NB4 (cell line): ENCODE results near the gene CYP26A1.
A peak's percentile ranks its signal among the peaks of the same experiment; 100 is the strongest.

Experiments used
- DNase-seq: peaks from one replicate; pipeline ENCODE4 v3.0.0; 2010; ENCODE audit warnings: low read depth
- H3K4me3 ChIP-seq: one replicate; pipeline ENCODE4 v1.5.1; 2011; ENCODE audit warnings: mild to moderate bottlenecking, low read depth, low read length, moderate library complexity
- MYC ChIP-seq: IDR thresholded peaks from 2 replicates; pipeline ENCODE4 v1.6.1; 2011; ENCODE audit warnings: low read depth, low read length
- POLR2A ChIP-seq: IDR thresholded peaks from 2 replicates; pipeline ENCODE4 v1.6.1; 2011; ENCODE audit warnings: mild to moderate bottlenecking; ENCODE audit not compliant: insufficient read length; ENCODE audit errors: extremely low read depth
- TF ChIP-seq, protein P1 (sequence below): IDR thresholded peaks from 2 replicates; pipeline ENCODE4 v1.6.1; 2011; ENCODE audit warnings: low read depth, low read length
- TF ChIP-seq, protein P2 (sequence below): IDR thresholded peaks from one replicate; pipeline ENCODE4 v1.5.1; 2012; ENCODE audit warnings: low read depth, low read length

Gene CYP26A1

DNA sequence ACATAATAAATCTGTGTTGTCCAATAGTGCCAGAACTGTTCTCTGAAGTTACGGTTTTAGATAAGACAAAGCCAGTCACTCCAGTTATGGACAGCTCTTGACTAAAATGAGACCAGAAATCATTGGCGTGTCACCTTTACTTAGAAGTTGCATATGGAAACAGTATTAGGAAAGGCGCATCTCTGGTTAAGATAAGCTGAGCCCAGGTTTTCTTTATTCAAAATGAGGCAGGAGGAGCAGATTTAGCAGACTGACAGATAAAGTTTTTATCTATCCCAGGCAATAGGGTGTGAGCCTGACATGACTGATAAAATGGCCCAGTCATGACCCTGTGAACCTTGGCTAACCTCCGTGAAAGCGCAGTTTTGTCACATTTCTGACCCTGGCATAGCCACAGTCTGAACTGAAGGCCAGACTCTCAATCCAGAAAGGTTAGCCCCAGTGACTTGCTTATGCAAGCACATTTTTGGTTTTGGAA, 4.2 kb downstream of the CYP26A1 start:
- DNase-seq = no peak
- TF ChIP-seq, protein P1, sequence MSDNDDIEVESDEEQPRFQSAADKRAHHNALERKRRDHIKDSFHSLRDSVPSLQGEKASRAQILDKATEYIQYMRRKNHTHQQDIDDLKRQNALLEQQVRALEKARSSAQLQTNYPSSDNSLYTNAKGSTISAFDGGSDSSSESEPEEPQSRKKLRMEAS = no peak
- TF ChIP-seq, protein P2, sequence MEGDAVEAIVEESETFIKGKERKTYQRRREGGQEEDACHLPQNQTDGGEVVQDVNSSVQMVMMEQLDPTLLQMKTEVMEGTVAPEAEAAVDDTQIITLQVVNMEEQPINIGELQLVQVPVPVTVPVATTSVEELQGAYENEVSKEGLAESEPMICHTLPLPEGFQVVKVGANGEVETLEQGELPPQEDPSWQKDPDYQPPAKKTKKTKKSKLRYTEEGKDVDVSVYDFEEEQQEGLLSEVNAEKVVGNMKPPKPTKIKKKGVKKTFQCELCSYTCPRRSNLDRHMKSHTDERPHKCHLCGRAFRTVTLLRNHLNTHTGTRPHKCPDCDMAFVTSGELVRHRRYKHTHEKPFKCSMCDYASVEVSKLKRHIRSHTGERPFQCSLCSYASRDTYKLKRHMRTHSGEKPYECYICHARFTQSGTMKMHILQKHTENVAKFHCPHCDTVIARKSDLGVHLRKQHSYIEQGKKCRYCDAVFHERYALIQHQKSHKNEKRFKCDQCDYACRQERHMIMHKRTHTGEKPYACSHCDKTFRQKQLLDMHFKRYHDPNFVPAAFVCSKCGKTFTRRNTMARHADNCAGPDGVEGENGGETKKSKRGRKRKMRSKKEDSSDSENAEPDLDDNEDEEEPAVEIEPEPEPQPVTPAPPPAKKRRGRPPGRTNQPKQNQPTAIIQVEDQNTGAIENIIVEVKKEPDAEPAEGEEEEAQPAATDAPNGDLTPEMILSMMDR = no peak
- TF ChIP-seq POLR2A = no peak
- TF ChIP-seq MYC = no peak
- H3K4me3 ChIP-seq = no peak overlapping the region

- H3K4me3 ChIP-seq = no peak overlapping the region
- TF ChIP-seq, protein P2 = no peak
- TF ChIP-seq, protein P1 = no peak
- DNase-seq = no peak
These were observed 6.1 kb downstream of the CYP26A1 start for GRCh38 chr10:93079663-93080349.

GRCh38 chr10:93080350-93081046, 6.8 kb downstream of the CYP26A1 start:
- peak; percentile 60 for DNase-seq
- no peak overlapping the region for H3K4me3 ChIP-seq
- TF ChIP-seq, protein P2 = peak; percentile 90
- TF ChIP-seq POLR2A (no peak), MYC (no peak)
- TF ChIP-seq, protein P1 = 0 out of 2 replicates have a peak, but pooled peaks have one; percentile 6

DNA sequence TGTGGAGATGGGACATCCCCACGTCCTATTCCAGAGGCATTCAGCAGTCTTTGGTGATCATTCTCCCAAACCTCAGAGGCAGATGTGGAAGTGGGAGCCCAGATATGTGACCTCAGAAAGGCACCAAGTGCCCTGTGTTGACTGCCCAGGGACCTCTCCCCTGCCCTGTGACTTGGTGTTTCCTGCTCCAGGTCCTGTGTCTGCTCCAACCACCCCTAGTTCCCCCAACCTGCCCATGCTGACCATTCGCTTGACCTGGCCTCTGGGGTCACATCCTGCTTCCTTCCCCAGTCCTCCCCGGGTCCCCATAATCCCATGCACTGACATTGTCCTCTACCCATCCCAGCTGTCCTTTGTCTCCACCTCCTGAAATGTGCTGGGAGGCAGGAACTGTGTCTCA, 7.6 kb downstream of the CYP26A1 start:
- TF ChIP-seq POLR2A = no peak
- TF ChIP-seq, protein P1 = no peak
- TF ChIP-seq, protein P2 = no peak
- no peak for TF ChIP-seq MYC
- no peak for DNase-seq
- H3K4me3 ChIP-seq = no peak overlapping the region

DNA sequence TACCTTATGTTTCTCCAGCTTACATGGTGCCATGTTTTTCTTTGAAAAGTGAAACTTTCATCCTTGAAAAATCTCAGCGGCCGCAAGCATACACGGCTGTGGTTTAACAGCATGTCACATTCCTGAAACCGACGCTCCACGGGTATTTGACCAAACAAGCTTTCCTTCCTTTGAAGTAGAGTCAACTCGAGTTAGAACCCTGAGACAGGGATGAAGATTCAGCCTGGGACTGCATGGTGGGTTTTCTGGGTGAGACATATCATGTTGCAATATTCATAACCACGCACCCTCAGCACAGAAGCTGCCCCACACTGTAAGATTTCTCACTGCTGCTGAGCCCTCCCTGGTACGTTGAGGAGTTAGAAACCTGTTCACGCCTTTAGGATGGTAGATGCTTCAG, 8.1 kb downstream of the CYP26A1 start:
- no peak for DNase-seq
- H3K4me3 ChIP-seq = no peak overlapping the region
- TF ChIP-seq, protein P1 = no peak
- TF ChIP-seq MYC = no peak
- no peak for TF ChIP-seq POLR2A
- TF ChIP-seq, protein P2 = no peak
